SHP77 (cell line): ENCODE data around the gene MAFB.

Experiments used
- DNase-seq, 2 experiments: peaks; one replicate each; lab custom pipeline; 2025; lab: John Stamatoyannopoulos, UW

Gene MAFB

GRCh38 chr20:40681684-40682083, 7.4 kb downstream of the MAFB start:
- DNase-seq = no peak

GRCh38 chr20:40681165-40681564, 7.9 kb downstream of the MAFB start:
- no peak for DNase-seq

GRCh38 chr20:40680161-40680959, 8.7 kb downstream of the MAFB start:
- no peak for DNase-seq

- no peak for DNase-seq
These were observed 9.9 kb downstream of the MAFB start for GRCh38 chr20:40679184-40679583.

GRCh38 chr20:40678286-40678875, 10.7 kb downstream of the MAFB start:
- no peak for DNase-seq

GRCh38 chr20:40677343-40677924, 11.6 kb downstream of the MAFB start:
- DNase-seq = no peak

GRCh38 chr20:40676491-40677269, 12.4 kb downstream of the MAFB start:
- no peak for DNase-seq

GRCh38 chr20:40675599-40676221, 13.3 kb downstream of the MAFB start:
- DNase-seq = no peak

GRCh38 chr20:40673442-40673841, 15.6 kb downstream of the MAFB start:
- DNase-seq = no peak

- DNase-seq = no peak
These were observed 16.9 kb downstream of the MAFB start for GRCh38 chr20:40672095-40672494.

GRCh38 chr20:40670253-40670652, 18.8 kb downstream of the MAFB start:
- no peak for DNase-seq

- no peak for DNase-seq
These were observed 19.3 kb downstream of the MAFB start for GRCh38 chr20:40669692-40670091.

GRCh38 chr20:40668449-40669228, 20.4 kb downstream of the MAFB start:
- DNase-seq = no peak

GRCh38 chr20:40667503-40667902, 21.5 kb downstream of the MAFB start:
- DNase-seq = no peak

GRCh38 chr20:40666336-40666735, 22.7 kb downstream of the MAFB start:
- no peak for DNase-seq

GRCh38 chr20:40664891-40665290, 24.1 kb downstream of the MAFB start:
- no peak for DNase-seq

- no peak for DNase-seq
These were observed 24.8 kb downstream of the MAFB start for GRCh38 chr20:40663991-40664880.

GRCh38 chr20:40663304-40663790, 25.7 kb downstream of the MAFB start:
- DNase-seq = no peak

GRCh38 chr20:40659567-40659966, 29.5 kb downstream of the MAFB start:
- no peak for DNase-seq

GRCh38 chr20:40658509-40658908, 30.5 kb downstream of the MAFB start:
- no peak for DNase-seq
